Activated T-cell treated with anti-CD3 and anti-CD28 coated beads, Interleukin-2, amount 50 U/mL, for 48 hours (primary cell): ENCODE data around the gene SLC45A2.

Experiments used
- DNase-seq, 2 experiments: peaks; one replicate each; pipeline ENCODE4 v3.0.0-alpha.2; 2020

The SLC45A2 gene

DNA sequence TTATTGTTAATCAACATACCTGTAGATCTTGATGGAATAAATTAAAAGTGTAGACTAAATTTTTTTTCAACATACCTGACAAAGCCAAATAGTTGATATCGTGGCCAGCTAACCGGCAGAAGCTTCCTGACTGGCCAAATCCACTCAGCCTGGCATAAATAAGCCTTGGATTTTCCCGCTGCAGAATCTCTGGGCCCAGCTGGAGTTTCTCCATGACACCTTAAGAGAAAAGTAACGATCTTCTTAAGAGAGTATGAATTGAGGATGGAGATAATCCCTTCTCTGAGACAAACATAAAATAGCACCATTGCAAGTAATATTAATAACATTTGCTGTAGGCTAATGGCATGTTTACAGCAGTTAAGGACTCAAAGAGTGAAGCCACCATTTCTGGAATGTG, 21.2 kb upstream of the SLC45A2 start:
- DNase-seq, result no peak

GRCh38 chr5:34005211-34005610, 20.7 kb upstream of the SLC45A2 start:
- DNase-seq, result peak in 1 of 2 experiments; percentile 30

DNA sequence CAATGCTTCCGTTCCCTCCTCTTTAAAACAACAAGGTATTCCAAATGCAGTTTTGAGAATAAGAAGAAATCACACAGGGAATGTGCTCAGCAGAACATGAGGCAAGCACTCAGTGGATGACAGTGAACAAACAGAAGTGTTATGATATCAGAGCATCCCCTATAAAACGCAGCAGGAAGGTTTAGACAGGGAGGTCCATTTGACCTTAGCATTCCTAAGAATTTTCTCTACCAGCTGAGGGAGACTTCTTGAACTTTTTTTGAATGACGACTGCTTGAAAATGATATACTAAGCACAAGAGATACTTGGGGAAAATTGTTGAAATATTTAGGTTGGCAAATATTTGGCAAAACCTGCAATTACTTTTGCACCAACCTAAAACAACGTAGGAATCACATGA, 19.4 kb upstream of the SLC45A2 start:
- no peak for DNase-seq

DNA sequence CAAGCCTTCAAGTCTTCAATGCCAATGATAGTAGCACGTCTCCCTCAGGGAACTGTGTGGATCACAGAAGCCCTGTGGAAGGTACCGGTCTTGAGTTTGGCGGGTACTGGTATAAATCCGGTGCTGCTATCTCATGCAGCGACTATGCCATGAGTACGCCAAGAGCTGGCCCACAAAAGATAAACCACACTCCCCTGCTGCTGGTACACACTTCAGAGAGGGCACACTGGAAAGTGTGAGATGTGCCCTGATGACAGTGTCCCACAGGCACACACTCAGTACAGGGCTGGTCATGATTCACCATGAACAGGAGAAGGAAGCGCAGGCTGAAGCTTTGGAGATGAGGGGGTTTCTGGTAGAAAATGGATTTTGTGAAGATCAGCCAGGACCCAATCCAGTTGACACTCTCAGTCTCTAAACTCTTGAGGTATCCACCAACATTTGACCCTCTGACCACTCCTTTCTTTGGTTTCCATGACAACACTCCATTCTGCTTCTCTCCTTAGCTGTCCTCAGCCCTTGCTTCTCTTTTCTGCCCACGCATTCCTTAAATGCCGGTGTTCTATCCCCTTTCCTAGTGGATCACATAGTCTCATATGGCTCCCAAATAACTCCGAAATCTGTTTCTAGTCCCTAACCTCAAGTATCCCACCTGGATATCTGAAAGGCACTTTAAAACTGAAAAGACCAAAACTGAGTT, 18.3 kb upstream of the SLC45A2 start:
- peak in 1 of 2 experiments; percentile 26 for DNase-seq

DNA sequence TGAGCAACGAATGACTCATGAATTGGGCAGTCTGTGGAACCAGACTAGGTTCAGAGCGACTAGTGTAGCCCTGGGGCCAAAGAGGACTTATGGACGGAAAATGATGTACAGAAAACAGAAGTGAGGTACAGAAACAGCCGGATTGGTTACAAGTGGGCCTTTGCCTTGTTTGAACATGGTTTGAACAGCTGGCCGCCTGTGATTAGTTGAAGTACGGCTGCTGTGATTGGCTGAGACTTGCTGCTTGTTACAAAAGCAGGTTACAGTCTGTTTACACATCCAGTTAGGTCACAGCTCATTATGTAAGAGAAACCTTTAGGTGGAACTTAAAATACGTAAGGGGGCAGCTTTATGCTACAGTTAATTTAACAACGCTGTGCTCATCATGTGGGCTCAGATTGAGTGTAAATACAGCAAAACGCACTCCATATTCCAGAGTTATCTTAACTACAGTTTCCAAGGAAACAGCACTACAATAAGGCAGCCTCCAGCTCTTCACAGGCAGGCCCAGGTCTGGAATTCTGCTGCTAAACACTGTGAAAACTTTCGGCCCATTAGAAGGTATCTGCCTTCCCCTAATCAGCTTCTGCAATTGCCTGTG, 16.8 kb upstream of the SLC45A2 start:
- DNase-seq, result no peak

- no peak for DNase-seq
Measured at GRCh38 chr5:33999978-34000377, 15.5 kb upstream of the SLC45A2 start.

GRCh38 chr5:33997331-33997983, 13.0 kb upstream of the SLC45A2 start:
- DNase-seq, result peak in 1 of 2 experiments; percentile 35

- DNase-seq, result no peak
Measured at GRCh38 chr5:33995865-33996264, 11.4 kb upstream of the SLC45A2 start.

DNA sequence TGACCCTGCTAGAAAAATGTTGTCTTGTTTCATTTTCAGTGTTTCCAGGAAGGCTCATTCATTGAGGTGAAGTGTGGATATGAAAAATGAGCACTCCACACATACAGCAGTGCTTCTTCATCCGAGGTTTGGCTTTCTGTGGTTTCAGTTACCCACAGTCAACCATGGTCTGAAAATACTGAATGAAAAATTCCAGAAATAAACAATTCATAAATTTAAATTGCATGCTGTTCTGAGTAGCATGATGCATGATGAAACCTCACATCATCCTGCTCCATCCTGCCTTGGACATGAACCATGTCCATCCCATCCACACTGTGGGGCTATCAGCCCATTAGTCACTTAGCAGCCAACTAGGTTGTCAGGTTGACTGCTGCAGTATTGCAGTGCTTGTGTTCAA, 10.4 kb upstream of the SLC45A2 start:
- DNase-seq, result no peak

DNA sequence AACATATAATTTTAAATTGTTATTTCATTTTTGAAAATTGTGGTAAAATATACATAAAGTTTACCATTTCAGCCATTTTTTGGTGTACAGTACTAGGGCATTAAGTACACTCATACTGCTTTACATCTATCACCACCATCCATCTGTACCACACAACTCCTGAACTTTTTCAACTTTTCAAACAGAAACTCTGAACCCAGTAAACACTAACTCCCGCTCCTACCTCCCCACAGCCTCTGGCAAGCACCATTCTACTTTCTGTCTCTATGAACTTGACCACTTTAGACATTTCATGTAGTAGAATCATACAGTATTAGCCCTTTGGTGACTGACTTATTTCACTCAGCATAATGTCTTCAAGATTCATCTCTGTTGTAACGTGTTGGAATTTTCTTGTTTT, 8.4 kb upstream of the SLC45A2 start:
- no peak for DNase-seq

- no peak for DNase-seq
Measured at GRCh38 chr5:33985447-33985846, 954 bp upstream of the SLC45A2 start.

DNA sequence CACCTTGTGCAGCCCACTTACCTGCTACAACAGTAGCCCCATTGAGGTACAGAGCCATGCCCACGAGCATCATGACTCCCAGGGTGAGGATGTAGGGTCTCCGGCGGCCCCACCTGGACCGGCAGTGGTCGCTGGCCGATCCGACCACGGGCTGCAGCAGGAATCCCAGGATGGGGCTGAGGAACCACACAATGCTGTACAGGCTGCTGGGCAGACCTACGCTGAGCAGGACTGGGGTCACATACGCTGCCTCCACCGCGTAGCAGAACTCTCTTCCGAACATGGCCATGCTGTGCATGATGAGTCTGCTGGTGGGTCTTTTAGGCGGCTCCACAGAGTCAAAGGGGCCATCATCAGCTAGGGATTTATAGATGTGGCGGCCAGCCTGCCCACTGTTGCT, 315 bp downstream of the SLC45A2 start:
- no peak for DNase-seq

- no peak for DNase-seq
Measured at GRCh38 chr5:33981408-33982162, 2.9 kb downstream of the SLC45A2 start.

DNA sequence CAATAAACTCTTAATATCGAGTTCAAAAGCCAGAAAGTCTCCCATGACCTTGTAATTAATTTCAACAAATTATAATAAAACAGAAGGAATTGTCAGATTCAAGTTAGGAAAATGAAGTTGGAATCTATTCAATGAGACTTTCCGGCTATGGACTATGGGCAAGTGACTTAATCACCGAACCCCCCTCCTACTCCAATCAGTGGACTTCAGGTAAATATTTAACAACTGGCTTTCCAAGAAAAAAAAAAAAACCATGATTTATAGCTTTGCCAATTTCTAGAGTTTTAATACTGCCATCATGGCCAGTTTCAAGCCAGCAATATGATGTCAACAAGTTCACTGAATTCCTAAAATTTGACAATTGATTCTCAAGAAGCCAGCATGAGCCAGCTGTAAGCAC, 4.5 kb downstream of the SLC45A2 start:
- no peak for DNase-seq

DNA sequence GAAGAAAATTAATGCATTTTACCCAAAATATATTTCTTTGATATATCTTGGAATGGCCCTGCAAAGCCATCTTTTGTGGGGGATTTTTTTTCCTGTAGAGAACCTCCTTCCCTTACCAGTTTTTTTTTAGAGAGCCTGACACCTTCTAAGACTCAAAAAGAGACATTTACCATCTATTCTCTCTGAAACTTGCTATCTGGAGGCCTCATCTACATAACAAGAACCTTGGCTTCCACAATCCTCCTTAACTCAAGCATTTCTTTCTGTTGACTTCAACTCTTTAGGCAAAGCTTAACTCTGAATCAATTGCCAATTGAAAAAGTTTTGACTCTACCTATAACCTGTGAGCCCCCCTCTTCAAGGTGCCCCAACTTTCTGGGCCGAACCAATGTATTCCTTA, 6.2 kb downstream of the SLC45A2 start:
- no peak for DNase-seq

DNA sequence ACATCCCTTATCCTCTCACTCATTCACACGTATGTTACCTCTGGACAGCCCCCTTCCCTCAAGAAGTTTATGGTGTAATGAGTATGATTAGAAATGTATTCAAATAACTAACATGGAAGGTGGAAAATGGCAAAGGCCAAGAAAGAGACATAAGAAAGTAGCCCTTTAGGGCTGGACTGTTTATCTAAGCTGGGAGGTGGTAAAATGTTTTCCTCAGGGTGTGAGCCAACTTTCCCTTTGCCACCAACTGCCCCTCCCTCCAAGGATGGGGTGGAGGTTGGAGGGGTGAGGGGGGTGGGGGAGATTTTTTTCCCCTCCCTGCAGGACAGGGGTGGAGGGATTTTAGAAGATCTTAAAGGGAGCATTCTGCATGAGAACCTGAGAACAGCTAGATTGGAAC, 8.2 kb downstream of the SLC45A2 start:
- no peak for DNase-seq

DNA sequence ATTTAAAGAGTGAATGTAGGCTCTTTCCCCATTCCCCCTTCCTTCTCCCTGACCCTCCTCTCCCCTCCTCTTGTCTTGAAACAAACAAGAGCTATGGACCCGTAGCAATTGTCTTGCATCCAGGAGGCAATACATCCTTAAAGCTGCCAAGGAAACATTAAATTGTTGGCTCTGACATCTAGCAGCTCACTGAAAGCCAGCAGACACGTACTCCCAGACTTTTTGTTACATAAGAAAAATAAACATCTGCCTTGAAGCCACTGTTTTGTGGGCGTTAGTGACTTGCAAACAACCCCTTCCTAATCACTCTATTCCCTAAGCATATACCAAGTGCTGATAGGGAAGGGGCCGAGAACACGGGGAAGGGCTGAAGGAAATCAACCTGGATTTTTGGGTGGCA, 8.6 kb downstream of the SLC45A2 start:
- no peak for DNase-seq

- DNase-seq, result no peak
Measured at GRCh38 chr5:33973271-33973670, 11.2 kb downstream of the SLC45A2 start.

DNA sequence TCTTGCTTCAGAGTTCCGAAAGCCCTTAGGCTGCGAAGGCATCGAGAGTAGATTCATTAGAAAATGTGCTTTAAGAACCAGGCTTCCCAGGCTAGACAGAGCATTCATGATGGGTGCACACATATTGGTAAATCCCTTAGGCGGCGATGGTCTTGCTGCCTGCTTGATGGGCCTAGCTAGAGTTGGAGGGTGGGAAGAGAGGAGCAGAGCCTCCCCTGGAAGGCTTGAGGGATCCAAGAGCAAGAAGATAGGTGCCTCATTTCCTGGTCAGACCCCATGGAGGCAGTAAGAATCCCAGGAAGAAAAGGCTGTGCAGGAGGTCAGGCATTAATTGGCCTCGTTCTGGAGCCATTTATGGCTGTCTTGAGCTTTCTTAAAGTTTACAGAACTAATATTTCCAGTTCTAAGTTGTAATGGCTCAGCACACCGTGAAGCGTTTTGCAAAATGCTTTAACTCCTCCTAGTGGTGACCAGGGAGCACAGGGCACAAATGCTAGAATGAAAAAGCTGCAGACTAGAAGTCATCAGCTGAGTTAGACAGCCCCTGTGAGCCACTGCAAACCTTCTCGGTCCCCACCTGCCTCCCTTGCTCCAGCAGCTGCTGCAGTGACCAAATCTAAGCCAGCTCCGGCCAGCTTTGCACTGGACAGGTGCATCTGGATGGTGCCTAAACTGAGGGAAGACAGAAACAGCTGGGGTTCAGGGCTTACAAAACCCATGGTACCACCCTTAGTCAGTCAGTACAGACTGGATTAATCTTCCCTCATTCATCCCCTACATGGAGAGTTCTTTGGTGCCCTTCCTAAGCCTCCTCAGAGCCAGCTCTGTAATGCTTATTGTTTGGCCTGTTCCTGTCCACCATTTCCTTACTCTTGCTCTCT, 14.7 kb downstream of the SLC45A2 start:
- peak in 1 of 2 experiments; percentile 17 for DNase-seq

DNA sequence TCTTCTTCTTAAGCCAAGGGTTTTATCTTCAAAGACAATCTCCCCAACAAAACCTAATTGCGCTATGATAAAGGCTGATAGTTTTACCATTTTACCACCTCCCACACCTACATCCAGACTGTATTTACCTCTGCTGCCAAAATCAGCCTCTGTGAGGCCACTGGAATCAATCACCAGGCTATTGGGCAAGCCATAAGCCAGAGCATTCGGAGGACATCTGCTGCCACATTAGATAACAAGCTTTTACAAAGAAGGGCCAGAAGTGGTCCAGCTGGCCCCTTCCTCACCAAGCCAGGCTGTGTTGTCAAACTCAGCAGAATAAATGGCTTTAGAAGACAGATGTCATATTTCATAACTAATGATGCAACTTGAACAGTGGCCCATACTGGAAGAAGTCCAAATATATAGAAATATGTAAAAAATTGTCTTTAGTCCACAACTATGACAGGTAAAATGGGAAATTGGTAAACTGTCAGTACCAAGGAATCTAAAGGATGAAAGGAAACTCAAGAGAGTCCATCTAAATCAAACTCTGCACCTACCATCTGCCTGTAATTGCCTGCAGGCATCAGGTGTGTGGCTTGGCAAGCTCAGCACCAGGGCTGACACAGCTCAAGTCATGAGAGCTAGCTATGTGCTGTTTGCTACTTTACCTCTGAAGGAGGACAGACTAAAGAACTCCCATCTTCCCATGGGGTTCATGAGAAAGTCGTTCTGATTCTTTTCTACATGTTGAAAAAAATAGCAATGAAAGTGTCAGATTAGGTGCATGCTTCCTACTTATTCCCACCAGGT, 16.1 kb downstream of the SLC45A2 start:
- no peak for DNase-seq

DNA sequence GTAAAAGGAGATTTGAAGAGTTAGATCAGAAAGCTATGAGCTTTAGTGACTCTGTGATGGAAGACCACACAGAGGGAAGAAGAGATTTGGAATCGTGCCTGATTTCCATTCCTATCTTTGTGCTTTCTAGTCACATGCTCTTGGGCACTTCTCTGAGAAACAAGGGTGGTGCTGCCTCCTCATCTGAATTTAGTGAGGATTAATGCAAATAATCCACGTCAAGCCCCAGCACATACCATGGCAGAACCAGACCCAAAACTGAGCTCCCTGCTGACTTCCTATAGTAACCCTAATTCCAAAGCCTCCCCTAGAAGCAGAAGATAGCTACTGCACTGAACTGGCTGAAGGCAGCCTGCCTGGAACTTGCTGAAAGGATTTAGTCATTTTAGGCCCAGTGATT, 17.7 kb downstream of the SLC45A2 start:
- no peak for DNase-seq
